GM12878 (cell line): ENCODE measurements around the gene S100A16. TPM values are rescaled to one million over a fixed set of nuclear protein-coding genes. Genes with fewer than 3 reads are reported as not detected.

ENCODE experiments used
- ASH2L ChIP-seq: fragments of 300-600, 200-600 bp; sonication (generic); IDR thresholded peaks from 2 replicates; pipeline ENCODE4 v1.6.1; 2017; ENCODE audit warnings: low read depth, mild to moderate bottlenecking, borderline replicate concordance
- ATF7 ChIP-seq: fragments of 450-650 bp; IDR thresholded peaks from 2 replicates; pipeline ENCODE4 v1.6.1; 2016; ENCODE audit warnings: low read depth, mild to moderate bottlenecking
- BACH1 ChIP-seq: fragments of 450-650 bp; IDR thresholded peaks from 2 replicates; pipeline ENCODE4 v1.6.1; 2017; ENCODE audit warnings: mild to moderate bottlenecking, borderline replicate concordance
- BCL11A ChIP-seq: IDR thresholded peaks from 2 replicates; pipeline ENCODE4 v1.6.1; 2011; ENCODE audit warnings: low read depth, low read length
- CHD2 ChIP-seq: IDR thresholded peaks from 2 replicates; pipeline ENCODE4 v1.6.1; 2011; ENCODE audit warnings: low read depth, low read length, improper control_type of control experiment, borderline replicate concordance
- EED ChIP-seq: sonication (generic); IDR thresholded peaks from 2 replicates; pipeline ENCODE4 v1.6.1; 2016; ENCODE audit warnings: antibody characterized with exemption, low read depth
- HCFC1 ChIP-seq: fragments of 150-350 bp; IDR thresholded peaks from 2 replicates; pipeline ENCODE4 v1.6.1; 2014; ENCODE audit warnings: low read length
- IKZF1 ChIP-seq: fragments of 450-650 bp; conservative IDR thresholded peaks from 2 replicates; pipeline ENCODE4 v1.6.1; 2017; ENCODE audit warnings: antibody characterized with exemption, mild to moderate bottlenecking
- IKZF2 ChIP-seq, 2 experiments: fragments of 450-650 bp; IDR thresholded peaks; 2 replicates each; pipeline ENCODE4 v1.6.1; 2017; ENCODE audit warnings: mild to moderate bottlenecking in 2 of 2, moderate library complexity in 2 of 2
- IRF4 ChIP-seq: IDR thresholded peaks from 2 replicates; pipeline ENCODE4 v1.6.1; 2011; ENCODE audit warnings: low read depth, low read length
- KLF5 ChIP-seq: fragments of 450-650 bp; IDR thresholded peaks from 2 replicates; pipeline ENCODE4 v1.6.1; 2014; ENCODE audit warnings: mild to moderate bottlenecking; ENCODE audit not compliant: partially characterized antibody
- MYB ChIP-seq: fragments of 150-350 bp; IDR thresholded peaks from 2 replicates; pipeline ENCODE4 v1.6.1; 2014; ENCODE audit warnings: mild to moderate bottlenecking, low read depth, low read length, borderline replicate concordance
- MYC ChIP-seq: IDR thresholded peaks from 2 replicates; pipeline ENCODE4 v1.6.1; 2011; ENCODE audit warnings: mild to moderate bottlenecking, low read length, moderate library complexity, inconsistent platforms; ENCODE audit not compliant: insufficient read depth, insufficient replicate concordance, insufficient read length, severe bottlenecking
- NFYB ChIP-seq: IDR thresholded peaks from 2 replicates; pipeline ENCODE4 v1.6.1; 2011; ENCODE audit warnings: low read depth, mild to moderate bottlenecking, low read length, improper control_type of control experiment, moderate library complexity; ENCODE audit not compliant: insufficient read depth
- NR2F1 ChIP-seq: fragments of 450-650 bp; conservative IDR thresholded peaks from 2 replicates; pipeline ENCODE4 v1.6.1; 2017; ENCODE audit warnings: mild to moderate bottlenecking
- NRF1 ChIP-seq: conservative IDR thresholded peaks from 2 replicates; pipeline ENCODE4 v1.6.1; 2011; ENCODE audit warnings: mild to moderate bottlenecking, low read depth, low read length, improper control_type of control experiment
- PAX5 ChIP-seq: IDR thresholded peaks from 2 replicates; pipeline ENCODE4 v1.6.1; 2011; ENCODE audit warnings: low read depth, low read length, borderline replicate concordance
- RELA ChIP-seq: fragments of 450-650 bp; IDR thresholded peaks from 2 replicates; pipeline ENCODE4 v1.8.0; 2014; ENCODE audit warnings: borderline replicate concordance; ENCODE audit not compliant: partially characterized antibody
- STAT1 ChIP-seq: fragments of 450-650 bp; conservative IDR thresholded peaks from 2 replicates; pipeline ENCODE4 v1.6.1; 2014; ENCODE audit warnings: antibody characterized with exemption, mild to moderate bottlenecking
- STAT3 ChIP-seq: IDR thresholded peaks from 2 replicates; pipeline ENCODE4 v1.6.1; 2011; ENCODE audit warnings: low read depth, low read length, improper control_type of control experiment
- TAF1 ChIP-seq: IDR thresholded peaks from 2 replicates; pipeline ENCODE4 v1.6.1; 2011; ENCODE audit warnings: mild to moderate bottlenecking, low read depth, low read length, borderline replicate concordance
- TCF3 ChIP-seq: IDR thresholded peaks from 2 replicates; pipeline ENCODE4 v1.6.1; 2012; ENCODE audit warnings: low read depth, mild to moderate bottlenecking, low read length, borderline replicate concordance; ENCODE audit not compliant: insufficient read depth
- ZNF207 ChIP-seq: fragments of 450-650 bp; IDR thresholded peaks from 2 replicates; pipeline ENCODE4 v1.6.1; 2014; ENCODE audit warnings: antibody characterized with exemption, mild to moderate bottlenecking, borderline replicate concordance
- ZZZ3 ChIP-seq: IDR thresholded peaks from 2 replicates; pipeline ENCODE4 v1.6.1; 2011; ENCODE audit warnings: low read depth; ENCODE audit not compliant: control insufficient read depth, insufficient read length
- polyA plus RNA-seq, 11 experiments: library from polyadenylated mRNA; depleted of rRNA in 4 of 11; unstranded in 6 of 11; stranded (reverse) in 5 of 11; fragments of >200 nt; fragmentation: Nextera tagmentation in 4 of 11; fragmentation: Illumina TruSeq in 1 of 11; extraction: Ambion mirVana in 4 of 11; extraction: Trizol in 1 of 11; gene quantifications; 1 replicate in 1 of 11; 2 replicates in 10 of 11; pipeline versions ENCODE4 v1.2.1 to v1.2.3, GENCODE V29; 2011 to 2016; ENCODE audit warnings: inconsistent platforms in 2 of 11, missing spikeins in 2 of 11, low read depth in 1 of 11
- total RNA-seq, 4 experiments: library from RNA; depleted of rRNA in 3 of 4; stranded (reverse); fragments of >200 nt in 3 of 4; fragmentation: Illumina TruSeq in 1 of 4; extraction: Trizol in 1 of 4; gene quantifications; 2 replicates each; pipeline versions ENCODE4 v1.2.1 to v1.2.3, GENCODE V29; 2013 to 2021
- TF ChIP-seq, protein P1 (sequence below): fragments of 450-650 bp; conservative IDR thresholded peaks from 2 replicates; pipeline ENCODE4 v1.6.1; 2017; ENCODE audit warnings: mild to moderate bottlenecking, moderate library complexity
- TF ChIP-seq, protein P2 (sequence below): IDR thresholded peaks from 2 replicates; pipeline ENCODE4 v1.6.1; 2012; ENCODE audit warnings: low read depth, low read length, improper control_type of control experiment
- TF ChIP-seq, protein P3 (sequence below): IDR thresholded peaks from 2 replicates; pipeline ENCODE4 v1.6.1; 2011; ENCODE audit warnings: low read depth, mild to moderate bottlenecking, low read length, moderate library complexity, borderline replicate concordance; ENCODE audit errors: extremely low read depth

S100A16 gene
- total and polyA plus RNA-seq, 10 of the 15 experiments (the other 5 are each of a cell fraction or from before 2014, with no cell fraction given), result 0.14 to 0.51 (median 0.25) TPM; not detected in 6

DNA sequence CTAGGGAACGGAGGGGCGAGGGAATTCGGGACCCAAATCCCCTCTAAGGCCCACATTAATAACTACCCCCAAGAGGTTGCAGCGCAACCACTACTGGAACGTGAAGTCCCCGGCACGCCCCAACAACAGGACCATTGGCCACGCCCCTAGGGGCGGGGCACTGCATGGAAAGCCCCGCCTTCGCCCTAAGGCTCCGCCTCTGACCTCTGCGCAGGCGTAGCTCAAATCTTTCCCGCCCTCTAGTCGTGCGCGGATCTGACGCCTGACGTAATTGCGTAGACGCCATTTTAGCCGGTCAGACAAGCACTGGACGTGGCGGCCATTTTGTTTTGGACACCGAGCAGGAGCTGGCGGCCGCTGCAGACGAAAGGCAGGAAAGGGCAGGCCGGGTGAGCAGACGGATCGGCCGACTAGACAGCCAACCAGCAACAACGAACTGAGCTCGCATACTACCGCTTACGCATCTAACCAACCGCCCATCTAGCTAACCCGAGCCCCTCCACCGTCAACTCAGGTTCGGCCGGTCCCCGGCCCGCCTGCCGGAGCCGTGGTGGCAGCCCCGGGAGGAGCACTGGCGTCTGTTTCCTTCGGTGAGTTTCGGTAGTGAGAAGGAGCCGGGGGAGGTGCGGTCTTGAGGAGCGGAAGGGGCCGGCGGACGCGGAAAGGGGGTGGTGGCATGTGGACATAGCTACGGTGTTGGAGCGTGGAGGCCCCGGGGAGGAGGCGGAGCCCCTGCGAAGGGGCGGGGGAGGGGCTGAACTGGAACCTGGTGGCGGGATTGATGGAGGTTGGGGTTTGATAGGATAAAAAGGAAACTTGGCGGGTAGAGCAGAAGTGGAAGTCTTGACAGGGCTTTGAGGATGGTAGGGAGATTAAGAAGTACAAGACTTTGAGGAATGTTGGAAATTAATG is 21.1 kb upstream of the S100A16 start, which contains the start of gene CHTOP (continued):
- TF ChIP-seq, protein P1, sequence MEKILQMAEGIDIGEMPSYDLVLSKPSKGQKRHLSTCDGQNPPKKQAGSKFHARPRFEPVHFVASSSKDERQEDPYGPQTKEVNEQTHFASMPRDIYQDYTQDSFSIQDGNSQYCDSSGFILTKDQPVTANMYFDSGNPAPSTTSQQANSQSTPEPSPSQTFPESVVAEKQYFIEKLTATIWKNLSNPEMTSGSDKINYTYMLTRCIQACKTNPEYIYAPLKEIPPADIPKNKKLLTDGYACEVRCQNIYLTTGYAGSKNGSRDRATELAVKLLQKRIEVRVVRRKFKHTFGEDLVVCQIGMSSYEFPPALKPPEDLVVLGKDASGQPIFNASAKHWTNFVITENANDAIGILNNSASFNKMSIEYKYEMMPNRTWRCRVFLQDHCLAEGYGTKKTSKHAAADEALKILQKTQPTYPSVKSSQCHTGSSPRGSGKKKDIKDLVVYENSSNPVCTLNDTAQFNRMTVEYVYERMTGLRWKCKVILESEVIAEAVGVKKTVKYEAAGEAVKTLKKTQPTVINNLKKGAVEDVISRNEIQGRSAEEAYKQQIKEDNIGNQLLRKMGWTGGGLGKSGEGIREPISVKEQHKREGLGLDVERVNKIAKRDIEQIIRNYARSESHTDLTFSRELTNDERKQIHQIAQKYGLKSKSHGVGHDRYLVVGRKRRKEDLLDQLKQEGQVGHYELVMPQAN, result peak; percentile 85; the same call in 1 of the 2 replicates
- TF ChIP-seq PAX5 (no peak), NRF1 (peak; percentile 97), STAT3 (no peak), IKZF2 (IDR thresholded peaks at IDR 0.05) (peak; percentile 44; a peak in 1 of 4 replicates), CHD2 (peak; percentile 54; the same call in 1 of the 2 replicates), NFYB (no peak), MYC (peak; percentile 48), MYB (no peak), EED (peak; percentile 30; the same call in 1 of the 2 replicates), TCF3 (peak; percentile 80), ZNF207 (peak; percentile 88; the same call in 1 of the 2 replicates), STAT1 (no peak), IKZF1 (peak; percentile 87), HCFC1 (peak; percentile 48), BCL11A (no peak), RELA (peak; percentile 38), BACH1 (peak; percentile 80), IRF4 (0 out of 2 replicates have a peak, but pooled peaks have one; percentile 18), NR2F1 (0 out of 2 replicates have a peak, but pooled peaks have one; percentile 38), KLF5 (peak; percentile 69), ATF7 (peak; percentile 97), TAF1 (peak; percentile 94), ASH2L (peak; percentile 77), ZZZ3 (no peak)
- TF ChIP-seq, protein P2, sequence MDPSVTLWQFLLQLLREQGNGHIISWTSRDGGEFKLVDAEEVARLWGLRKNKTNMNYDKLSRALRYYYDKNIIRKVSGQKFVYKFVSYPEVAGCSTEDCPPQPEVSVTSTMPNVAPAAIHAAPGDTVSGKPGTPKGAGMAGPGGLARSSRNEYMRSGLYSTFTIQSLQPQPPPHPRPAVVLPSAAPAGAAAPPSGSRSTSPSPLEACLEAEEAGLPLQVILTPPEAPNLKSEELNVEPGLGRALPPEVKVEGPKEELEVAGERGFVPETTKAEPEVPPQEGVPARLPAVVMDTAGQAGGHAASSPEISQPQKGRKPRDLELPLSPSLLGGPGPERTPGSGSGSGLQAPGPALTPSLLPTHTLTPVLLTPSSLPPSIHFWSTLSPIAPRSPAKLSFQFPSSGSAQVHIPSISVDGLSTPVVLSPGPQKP, result peak; percentile 58; the same call in 1 of the 2 replicates
- TF ChIP-seq, protein P3, sequence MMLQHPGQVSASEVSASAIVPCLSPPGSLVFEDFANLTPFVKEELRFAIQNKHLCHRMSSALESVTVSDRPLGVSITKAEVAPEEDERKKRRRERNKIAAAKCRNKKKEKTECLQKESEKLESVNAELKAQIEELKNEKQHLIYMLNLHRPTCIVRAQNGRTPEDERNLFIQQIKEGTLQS, result no peak
- TF ChIP-seq, all 136 proteins: peak for 64
